Osteoblast (primary cell): ENCODE measurements around the gene GPATCH8. TPM values are rescaled to one million over a fixed set of nuclear protein-coding genes. Genes with fewer than 3 reads are reported as not detected.

Source experiments
- DNase-seq: peaks from one replicate; pipeline ENCODE4 v3.0.0; 2011; ENCODE audit warnings: low spot score, mixed read lengths; ENCODE audit not compliant: insufficient read length; ENCODE audit errors: missing footprints
- H2AFZ ChIP-seq: 2 replicates; pipeline ENCODE4 v1.6.0; 2011; ENCODE audit warnings: mild to moderate bottlenecking, low read length
- H3K27ac ChIP-seq: 2 replicates; pipeline ENCODE4 v1.5.1; 2011; ENCODE audit warnings: mild to moderate bottlenecking, low read depth, low read length, moderate library complexity
- H3K27me3 ChIP-seq: 2 replicates; pipeline ENCODE4 v1.6.0; 2012; ENCODE audit warnings: mild to moderate bottlenecking, control low read depth, inconsistent platforms, low read length, moderate library complexity; ENCODE audit not compliant: insufficient read depth
- H3K36me3 ChIP-seq: 2 replicates; pipeline ENCODE4 v1.5.1; 2011; ENCODE audit warnings: mild to moderate bottlenecking, low read length, control low read depth, moderate library complexity; ENCODE audit not compliant: insufficient read depth
- H3K4me1 ChIP-seq: 2 replicates; pipeline ENCODE4 v1.5.1; 2011; ENCODE audit warnings: mild to moderate bottlenecking, low read length, control low read depth, moderate library complexity; ENCODE audit not compliant: insufficient read depth
- H3K4me2 ChIP-seq: 2 replicates; pipeline ENCODE4 v1.6.0; 2011; ENCODE audit warnings: mild to moderate bottlenecking, low read length; ENCODE audit not compliant: insufficient read depth
- H3K4me3 ChIP-seq: fragments of 200-600 bp; sonication (generic); 3 replicates; pipeline ENCODE4 v1.5.1; 2012; ENCODE audit warnings: mild to moderate bottlenecking, low read length, inconsistent platforms; ENCODE audit not compliant: insufficient read depth
- H3K79me2 ChIP-seq: 2 replicates; pipeline ENCODE4 v1.6.0; 2012; ENCODE audit warnings: mild to moderate bottlenecking, low read length, control low read depth, inconsistent platforms; ENCODE audit not compliant: insufficient read depth
- H3K9me3 ChIP-seq: 2 replicates; pipeline ENCODE4 v1.5.1; 2011; ENCODE audit warnings: low read depth, low read length, control low read depth
- H4K20me1 ChIP-seq: 2 replicates; pipeline ENCODE4 v1.6.0; 2012; ENCODE audit warnings: mild to moderate bottlenecking, low read length, control low read depth; ENCODE audit not compliant: insufficient read depth
- total RNA-seq: library from RNA; depleted of rRNA; stranded (reverse); fragments of >200 nt; gene quantifications from 2 replicates; pipeline ENCODE4 v1.2.3, GENCODE V29; 2012
- TF ChIP-seq, protein P1 (sequence below): IDR thresholded peaks from 2 replicates; pipeline ENCODE4 v1.5.1; 2011; ENCODE audit warnings: mild to moderate bottlenecking, low read depth, low read length, moderate library complexity; ENCODE audit errors: extremely low read depth

GPATCH8 gene
- total RNA-seq, 1 donor, result 33.3 TPM

DNA sequence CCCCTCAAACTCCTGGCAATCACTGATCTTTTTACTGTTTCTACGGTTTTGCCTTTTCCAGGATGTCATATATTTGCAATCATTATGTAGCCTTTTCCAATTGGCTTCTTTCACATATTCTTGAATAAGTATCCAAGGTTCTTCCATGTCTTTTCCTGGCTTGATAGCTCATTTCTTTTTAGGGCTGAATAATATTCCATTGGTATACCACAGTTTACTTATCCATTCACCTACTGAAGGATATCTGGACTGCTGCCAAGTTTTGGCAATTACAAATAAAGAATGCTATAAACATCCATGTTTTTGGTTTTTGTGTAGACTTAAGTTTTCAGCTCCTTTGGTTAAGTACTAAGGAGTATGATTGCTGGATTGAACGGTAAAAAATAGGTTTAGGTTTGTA, 16.0 kb downstream of the GPATCH8 start:
- TF ChIP-seq, protein P1, sequence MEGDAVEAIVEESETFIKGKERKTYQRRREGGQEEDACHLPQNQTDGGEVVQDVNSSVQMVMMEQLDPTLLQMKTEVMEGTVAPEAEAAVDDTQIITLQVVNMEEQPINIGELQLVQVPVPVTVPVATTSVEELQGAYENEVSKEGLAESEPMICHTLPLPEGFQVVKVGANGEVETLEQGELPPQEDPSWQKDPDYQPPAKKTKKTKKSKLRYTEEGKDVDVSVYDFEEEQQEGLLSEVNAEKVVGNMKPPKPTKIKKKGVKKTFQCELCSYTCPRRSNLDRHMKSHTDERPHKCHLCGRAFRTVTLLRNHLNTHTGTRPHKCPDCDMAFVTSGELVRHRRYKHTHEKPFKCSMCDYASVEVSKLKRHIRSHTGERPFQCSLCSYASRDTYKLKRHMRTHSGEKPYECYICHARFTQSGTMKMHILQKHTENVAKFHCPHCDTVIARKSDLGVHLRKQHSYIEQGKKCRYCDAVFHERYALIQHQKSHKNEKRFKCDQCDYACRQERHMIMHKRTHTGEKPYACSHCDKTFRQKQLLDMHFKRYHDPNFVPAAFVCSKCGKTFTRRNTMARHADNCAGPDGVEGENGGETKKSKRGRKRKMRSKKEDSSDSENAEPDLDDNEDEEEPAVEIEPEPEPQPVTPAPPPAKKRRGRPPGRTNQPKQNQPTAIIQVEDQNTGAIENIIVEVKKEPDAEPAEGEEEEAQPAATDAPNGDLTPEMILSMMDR, result no peak
- no peaks in the 10 kb centered on the region for H3K4me1 ChIP-seq
- H4K20me1 ChIP-seq, result peaks cover 41% of the 10 kb centered on the region
- no peak overlapping the region for H3K27ac ChIP-seq
- H3K79me2 ChIP-seq, result peaks cover 84% of the 10 kb centered on the region
- H2AFZ ChIP-seq, result no peak overlapping the region
- no peak overlapping the region for H3K4me3 ChIP-seq
- no peaks in the 10 kb centered on the region for H3K9me3 ChIP-seq
- no peaks in the 10 kb centered on the region for H3K36me3 ChIP-seq
- DNase-seq, result no peak
- H3K4me2 ChIP-seq, result no peak overlapping the region
- no peaks in the 10 kb centered on the region for H3K27me3 ChIP-seq

DNA sequence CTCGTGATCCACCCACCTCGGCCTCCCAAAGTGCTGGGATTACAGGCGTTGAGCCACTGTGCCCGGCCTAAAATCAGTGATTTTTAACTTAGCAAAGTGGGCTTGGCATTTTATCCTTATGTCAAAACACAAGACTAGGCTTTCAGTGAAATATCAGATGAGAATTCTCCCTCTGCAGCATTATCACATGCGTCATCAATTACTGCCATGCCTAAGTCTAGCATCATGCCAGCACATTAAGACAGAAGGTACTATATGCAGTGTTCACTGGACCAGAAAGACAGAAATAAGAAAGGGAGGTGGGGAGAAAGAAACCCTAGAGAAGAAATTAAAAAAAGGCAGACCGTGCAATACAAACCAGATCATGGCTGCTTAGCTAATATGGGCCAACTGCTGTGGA, 29.8 kb downstream of the GPATCH8 start:
- Histone ChIP-seq H3K27me3 (no peaks in the 10 kb centered on the region), H3K4me1 (no peaks in the 10 kb centered on the region), H3K4me3 (no peak overlapping the region), H3K9me3 (no peaks in the 10 kb centered on the region), H4K20me1 (peaks cover 18% of the 10 kb centered on the region), H3K4me2 (no peak overlapping the region), H3K79me2 (peaks cover 73% of the 10 kb centered on the region), H3K27ac (no peak overlapping the region), H3K36me3 (peaks cover 13% of the 10 kb centered on the region), H2AFZ (no peak overlapping the region)
- DNase-seq, result peak; percentile 44
- TF ChIP-seq, protein P1, result no peak

DNA sequence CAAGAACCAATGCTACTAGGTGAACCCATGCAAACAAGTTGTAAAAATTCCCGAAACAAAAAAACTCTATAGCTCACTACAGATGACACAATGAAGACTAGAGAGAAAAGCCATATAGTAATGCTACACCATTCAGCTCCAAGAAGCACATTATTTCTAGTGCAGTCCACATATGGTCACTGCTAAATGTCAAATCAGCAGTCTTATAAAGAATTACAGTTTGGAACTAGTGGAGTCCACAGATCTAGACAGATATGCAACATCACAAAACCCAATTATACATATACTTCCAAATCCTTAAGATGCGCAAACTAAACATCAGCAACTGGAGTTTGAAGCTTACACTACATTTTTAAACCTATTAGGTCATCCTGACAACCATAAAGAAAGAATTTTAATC, 33.5 kb downstream of the GPATCH8 start:
- no peak overlapping the region for H3K4me3 ChIP-seq
- H3K9me3 ChIP-seq, result no peaks in the 10 kb centered on the region
- no peak overlapping the region for H3K27ac ChIP-seq
- H3K4me2 ChIP-seq, result no peak overlapping the region
- H3K27me3 ChIP-seq, result no peaks in the 10 kb centered on the region
- H3K79me2 ChIP-seq, result peaks cover 76% of the 10 kb centered on the region
- H4K20me1 ChIP-seq, result peaks cover 20% of the 10 kb centered on the region
- H2AFZ ChIP-seq, result no peak overlapping the region
- peaks cover 22% of the 10 kb centered on the region for H3K4me1 ChIP-seq
- TF ChIP-seq, protein P1, result no peak
- DNase-seq, result no peak
- H3K36me3 ChIP-seq, result peaks cover 13% of the 10 kb centered on the region

DNA sequence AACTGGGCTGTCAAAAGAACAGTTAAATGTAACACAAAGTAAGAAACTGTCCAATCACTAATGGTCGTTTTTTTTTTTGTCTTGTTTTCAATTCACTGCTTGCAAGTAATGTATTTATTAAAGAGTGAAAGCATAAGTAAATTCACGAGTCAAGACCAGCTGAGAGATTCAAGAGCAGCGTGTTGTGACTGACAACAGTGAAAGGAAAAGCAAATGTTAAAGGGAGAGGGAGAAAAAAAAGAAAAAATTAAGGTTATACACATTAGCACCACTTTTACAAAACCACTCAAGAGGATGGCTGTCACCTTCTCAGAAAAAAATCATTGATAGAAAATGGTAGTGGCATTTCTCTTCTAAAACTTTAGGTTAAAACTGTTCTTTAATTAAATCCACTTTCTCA, 36.1 kb downstream of the GPATCH8 start:
- no peak for DNase-seq
- Histone ChIP-seq H4K20me1 (peaks cover 16% of the 10 kb centered on the region), H3K36me3 (peaks cover 12% of the 10 kb centered on the region), H3K4me2 (peak overlapping the region; percentile 35), H3K4me3 (peak overlapping the region; percentile 39), H2AFZ (no peak overlapping the region), H3K4me1 (peaks cover 32% of the 10 kb centered on the region), H3K27ac (peak overlapping the region; percentile 40), H3K9me3 (no peaks in the 10 kb centered on the region), H3K27me3 (no peaks in the 10 kb centered on the region), H3K79me2 (peaks cover 73% of the 10 kb centered on the region)
- TF ChIP-seq, protein P1, result no peak
